HG02571 (cell line): ENCODE results near the gene PRDM7.
"Not testable (repeated sequence)": the region's sequence is repeated elsewhere in the genome, so short reads cannot be mapped to it uniquely, and the experiment has no call there.

Experiments
- ATAC-seq: cut with Tn5 transposase; IDR thresholded peaks from one replicate; pipeline ENCODE4 v1.9.1; 2021; ENCODE audit warnings: mild to moderate bottlenecking, moderate library complexity; ENCODE audit not compliant: unreplicated experiment

PRDM7 gene

DNA sequence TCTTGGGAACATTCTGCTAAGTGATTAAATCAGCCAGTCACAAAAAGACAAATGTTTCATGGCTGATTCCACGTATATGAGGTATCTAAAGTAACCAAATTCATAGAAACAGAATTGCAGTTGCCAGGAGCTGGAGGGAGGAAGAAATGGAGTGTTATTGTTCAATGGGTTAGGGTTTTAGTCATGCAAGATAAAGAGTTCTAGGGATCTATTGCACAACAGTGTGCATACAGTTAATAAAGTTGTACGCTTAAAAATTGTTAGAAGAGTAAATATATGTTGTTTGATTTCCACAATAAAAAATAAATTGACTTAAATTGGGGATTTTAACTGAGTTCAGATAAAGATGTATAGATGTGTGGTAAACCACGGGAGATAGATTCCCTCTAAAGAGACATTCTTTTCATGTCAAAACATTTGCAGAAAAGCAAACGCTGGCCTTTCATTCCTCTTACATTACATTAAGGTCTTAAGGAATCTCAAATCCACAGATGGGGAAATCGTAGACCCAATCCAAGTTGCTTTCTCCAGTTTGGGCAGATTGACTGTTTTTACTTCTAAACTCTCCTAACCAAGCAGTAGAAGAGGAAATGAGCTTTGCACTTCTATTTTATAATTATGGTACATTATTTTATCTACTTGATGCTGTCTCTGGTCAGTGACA lies 4.6 kb downstream of the PRDM7 start:
- no peak for ATAC-seq

DNA sequence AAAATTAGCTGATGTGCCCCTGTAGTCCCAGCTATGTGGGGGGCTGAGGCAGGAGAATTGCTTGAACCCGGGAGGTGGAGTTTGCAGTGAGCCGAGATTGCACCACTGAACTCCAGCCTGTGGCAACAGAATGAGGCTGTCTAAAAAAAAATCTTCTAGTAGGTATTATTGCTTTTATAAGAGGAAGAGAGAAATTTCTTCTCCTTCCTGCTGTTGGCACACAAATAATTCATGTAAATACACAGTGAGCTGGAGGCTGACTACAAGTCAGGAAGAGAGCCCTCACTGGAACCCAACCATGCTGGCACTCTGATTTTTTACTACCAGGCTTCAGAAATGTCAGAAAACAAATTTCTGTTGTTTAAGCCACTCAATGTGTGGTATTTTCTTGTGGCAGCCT lies 6.7 kb downstream of the PRDM7 start:
- no peak for ATAC-seq

- ATAC-seq = no peak
Measured at GRCh38 chr16:90061437-90061836, 15.7 kb downstream of the PRDM7 start.

DNA sequence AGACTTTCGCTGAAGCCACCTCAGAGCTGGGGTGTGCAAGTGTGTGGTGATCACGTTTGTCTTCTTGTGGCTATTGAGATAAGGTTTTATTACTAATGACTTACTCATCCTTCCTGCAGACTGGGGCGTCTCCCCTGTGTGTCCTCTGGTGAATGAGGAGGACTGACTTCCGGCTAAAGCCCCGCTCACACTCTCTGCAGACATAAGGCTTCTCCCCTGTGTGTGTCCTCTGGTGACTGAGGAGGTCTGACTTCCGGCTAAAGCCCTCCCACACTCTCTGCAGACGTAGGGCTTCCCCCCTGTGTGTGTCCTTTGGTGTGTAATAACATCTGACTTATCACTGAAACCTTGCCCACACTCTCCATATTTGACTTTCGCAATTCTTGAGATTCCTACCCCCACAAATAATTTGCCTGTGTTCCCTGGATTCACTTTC lies 19.4 kb downstream of the PRDM7 start:
- no peak for ATAC-seq

GRCh38 chr16:90056521-90056920 lies 20.6 kb downstream of the PRDM7 start:
- not testable (repeated sequence) for ATAC-seq

DNA sequence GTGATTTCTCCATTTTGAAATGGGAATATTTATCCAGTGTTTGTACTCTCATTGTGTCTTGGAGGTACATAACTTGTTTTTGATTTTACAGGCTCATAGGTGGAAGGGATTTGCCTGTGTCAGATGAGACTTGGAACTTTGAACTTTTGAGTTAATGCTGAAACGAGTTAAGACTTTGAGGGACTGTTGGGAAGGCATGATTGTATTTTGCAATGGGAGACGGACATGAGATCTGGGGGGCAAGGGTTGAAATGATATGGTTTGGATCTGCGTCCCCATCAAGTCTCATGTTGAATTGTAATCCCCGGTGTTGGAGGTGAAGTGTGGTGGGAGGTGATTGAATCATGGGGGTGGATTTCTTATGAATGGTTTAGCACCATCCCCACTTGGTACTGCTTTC lies 21.8 kb downstream of the PRDM7 start:
- ATAC-seq = no peak

DNA sequence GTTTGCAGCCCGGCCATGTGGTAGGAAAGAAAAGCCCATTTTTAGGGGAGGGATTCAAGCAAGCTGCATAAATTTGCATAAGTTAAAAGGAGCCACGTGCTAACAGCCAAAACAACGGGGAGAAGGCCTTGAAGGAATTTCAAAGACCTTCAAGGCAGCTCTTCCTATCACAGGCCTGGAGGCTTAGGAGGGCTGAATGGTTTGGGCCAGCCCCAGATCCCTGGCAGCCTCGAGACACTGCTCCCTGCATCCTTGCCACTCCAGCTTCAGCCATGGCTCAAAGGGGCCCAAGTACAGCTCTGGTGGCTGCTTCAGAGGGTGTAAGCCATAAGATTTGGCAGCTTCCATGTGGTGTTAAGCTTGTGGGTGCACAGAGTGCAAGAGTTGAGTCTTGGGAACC lies 22.6 kb downstream of the PRDM7 start:
- ATAC-seq = no peak

- no peak for ATAC-seq
Measured at GRCh38 chr16:90053902-90054500, 23.1 kb downstream of the PRDM7 start.

GRCh38 chr16:90050969-90051368 lies 26.2 kb downstream of the PRDM7 start:
- no peak for ATAC-seq

- ATAC-seq = no peak
Measured at GRCh38 chr16:90048737-90049330, 28.3 kb downstream of the PRDM7 start.

- ATAC-seq = no peak
Measured at GRCh38 chr16:90048347-90048722, 28.8 kb downstream of the PRDM7 start.

DNA sequence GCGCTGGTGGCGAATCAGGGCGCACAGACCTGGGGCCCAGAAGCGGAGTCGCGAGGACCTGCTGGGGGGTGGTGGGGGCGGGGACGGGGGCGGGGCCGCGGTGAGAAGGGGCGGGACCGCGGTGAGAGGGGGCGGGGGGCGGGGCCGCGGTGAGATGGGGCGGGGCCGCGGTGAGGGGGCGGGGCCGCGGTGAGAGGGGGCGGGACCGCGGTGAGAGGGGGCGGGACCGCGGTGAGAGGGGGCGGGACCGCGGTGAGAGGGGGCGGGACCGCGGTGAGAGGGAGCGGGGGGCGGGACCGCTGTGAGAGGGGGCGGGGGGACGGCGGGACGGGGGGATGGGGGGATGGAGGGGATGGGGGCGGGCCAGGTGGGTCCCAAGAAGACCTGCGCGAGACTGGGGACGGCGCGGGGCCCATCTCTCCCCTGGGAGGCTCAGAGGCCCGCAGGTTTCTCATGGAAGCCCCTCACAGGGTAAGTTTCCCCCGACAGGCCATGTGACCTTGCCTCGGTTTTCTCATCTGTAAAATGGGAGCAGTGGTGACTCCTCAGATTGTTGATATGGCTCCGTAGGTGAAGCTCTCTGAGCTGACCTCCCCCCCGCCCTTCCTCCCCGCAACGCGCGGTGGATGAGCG lies 29.3 kb downstream of the PRDM7 start:
- ATAC-seq = no peak

DNA sequence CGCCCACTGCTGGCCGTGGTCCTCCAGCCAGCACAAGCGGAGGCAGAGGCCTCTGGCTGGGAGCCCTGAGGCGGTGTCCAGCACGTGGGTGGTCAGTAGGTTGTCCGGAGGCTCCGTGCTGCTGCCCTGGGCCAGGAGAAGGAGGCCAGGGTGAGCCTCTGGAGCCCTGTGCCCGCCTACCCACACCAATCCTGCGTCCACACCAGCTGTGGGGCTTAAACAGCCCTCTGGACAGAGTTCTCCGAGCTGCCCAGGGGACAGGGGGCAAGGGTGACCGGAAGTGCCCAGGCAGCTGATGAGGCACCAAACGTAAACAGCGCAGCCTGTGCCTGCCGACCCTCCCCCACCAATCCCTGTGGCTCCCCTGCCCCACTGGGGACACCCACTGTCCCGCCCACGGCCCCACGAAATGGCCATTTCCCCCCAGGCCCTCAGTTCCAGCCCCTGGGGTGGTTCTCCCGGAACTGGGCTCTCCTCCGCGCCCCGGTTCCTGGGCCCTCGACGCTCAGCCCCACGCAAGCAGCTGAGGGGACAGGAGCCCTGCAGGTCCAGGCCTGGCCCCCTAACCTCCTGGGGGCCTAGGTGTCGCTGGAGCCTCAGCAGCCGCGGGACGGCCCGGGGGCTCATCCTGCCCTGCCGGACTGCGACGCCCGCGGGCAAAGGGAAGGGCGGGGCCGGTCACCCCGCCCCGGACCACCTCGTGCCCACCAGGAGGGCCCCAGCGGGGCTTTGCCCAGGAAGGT lies 30.0 kb downstream of the PRDM7 start:
- ATAC-seq = no peak

DNA sequence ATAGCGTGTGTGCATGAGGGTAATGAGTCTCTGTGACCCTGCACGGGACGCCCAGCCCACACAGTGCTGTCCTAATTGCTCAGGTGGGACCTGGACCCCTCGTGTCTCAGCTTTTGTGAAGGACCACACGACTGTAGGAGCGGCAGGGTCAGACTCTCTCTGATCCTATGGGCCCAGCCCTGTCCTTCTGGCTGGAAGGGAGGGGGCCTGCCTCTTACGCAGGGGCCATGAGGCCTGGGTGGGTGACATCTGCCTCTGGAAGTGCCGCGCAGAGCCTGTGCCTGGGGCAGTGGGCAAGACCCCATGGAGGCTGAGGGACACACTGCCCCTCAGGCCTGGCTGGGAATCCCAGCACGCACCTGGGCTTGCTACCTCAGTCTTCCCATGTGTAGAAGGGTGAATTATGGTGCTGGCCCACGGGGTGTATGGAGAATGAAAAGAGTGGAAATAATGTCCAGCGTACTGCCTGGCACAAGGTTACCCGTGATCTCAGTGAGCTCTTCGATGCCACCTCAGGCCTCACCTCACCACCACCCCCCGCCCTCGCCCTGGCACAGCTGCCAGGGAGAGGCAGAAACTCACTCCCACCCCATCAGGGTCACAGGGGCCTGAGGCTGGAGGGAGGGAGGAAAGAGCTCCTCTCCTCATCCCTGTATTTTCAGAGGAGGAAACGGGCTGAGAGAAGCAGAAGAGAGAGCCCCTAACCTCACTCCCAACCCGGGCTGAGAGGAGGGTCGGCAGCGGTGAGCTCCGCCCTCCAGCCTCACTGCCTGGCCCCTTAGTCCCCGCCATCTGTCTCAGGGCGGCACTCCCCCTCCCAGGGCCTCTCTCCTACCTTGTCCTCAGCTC lies 30.8 kb downstream of the PRDM7 start:
- ATAC-seq = no peak

DNA sequence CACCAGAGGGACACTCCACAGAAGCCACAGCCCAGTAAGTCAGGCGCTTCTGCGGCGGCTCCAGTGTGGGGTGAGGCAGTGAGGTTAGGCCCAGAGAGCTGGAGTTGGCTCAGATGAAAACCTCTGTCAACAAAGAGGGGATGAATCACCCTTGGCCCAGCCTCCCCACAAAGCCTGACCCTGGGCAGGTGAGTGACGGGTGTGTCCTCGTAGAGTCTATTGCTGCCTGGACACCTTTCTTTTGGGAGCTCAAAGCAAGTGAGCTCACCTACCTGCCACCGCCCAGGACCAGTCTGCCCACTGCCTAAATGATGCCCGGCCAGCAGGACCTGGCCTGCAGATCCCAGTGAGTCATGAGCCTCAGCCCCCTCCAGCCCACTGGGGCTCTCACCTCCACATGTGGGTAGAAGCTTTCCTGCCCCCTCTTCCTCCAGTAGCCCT lies 33.0 kb downstream of the PRDM7 start:
- no peak for ATAC-seq

DNA sequence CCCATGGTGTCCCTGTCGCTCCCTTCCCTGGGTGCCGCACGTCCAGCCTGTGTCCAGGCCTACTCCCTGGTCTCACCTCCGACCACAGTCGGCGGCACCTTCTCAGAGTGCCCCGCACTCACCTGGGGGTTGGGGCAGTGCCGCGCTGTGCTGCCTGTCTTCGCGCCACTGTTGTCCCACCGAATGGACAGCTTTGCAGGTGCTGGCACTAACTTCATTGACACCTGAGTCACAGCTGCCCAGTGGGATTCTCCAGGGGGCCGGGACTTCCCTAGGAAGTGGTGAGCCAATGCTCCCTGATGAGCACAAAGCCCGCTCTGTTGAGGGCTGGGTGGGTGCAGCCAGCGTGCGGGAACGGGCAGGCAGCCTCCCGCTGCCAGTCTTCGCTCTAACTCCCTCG lies 33.6 kb downstream of the PRDM7 start:
- ATAC-seq = no peak

- no peak for ATAC-seq
Measured at GRCh38 chr16:90042946-90043514, 34.1 kb downstream of the PRDM7 start.

DNA sequence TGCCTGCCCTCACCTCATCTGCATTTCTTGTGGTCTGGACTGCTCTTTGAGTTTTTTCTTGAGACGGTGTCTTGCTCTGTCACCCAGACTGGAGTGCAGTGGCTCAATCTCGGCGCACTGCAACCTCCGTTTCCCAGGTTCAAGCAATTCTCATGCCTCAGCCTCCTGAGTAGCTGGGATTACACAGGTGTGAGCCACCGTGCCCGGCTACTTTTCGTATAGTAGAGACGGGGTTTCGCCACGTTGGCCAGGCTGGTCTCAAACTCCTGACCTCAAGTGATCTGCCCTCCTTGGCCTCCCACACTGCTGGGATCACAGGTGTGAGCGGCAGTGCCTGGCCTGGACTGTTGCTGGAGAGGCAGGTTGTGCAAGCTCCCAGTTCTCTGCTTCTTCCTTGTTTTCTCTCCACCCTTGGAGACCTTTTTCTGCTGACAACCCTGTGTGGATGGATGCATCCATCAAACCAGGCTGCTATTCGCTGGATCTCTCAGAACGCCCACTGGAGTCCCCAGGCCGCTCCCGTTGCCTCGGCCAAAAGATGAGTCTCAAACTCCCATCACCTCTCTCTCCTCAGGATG lies 35.1 kb downstream of the PRDM7 start:
- no peak for ATAC-seq

- ATAC-seq = no peak
Measured at GRCh38 chr16:90040152-90041023, 36.7 kb downstream of the PRDM7 start.
